Liver (tissue), 9 donors: ENCODE measurements around the gene CHRDL2. TPM values are rescaled to one million over a fixed set of nuclear protein-coding genes. Genes with fewer than 3 reads are reported as not detected.

Experiments
- DNase-seq: peaks from one replicate; pipeline ENCODE4 v3.0.0-alpha.2; 2017; ENCODE audit warnings: low spot score
- H3K27ac ChIP-seq, 2 donors: one replicate each; pipeline ENCODE4 v1.7.0; 2013; ENCODE audit warnings: inconsistent platforms in 2 of 2, low read length in 2 of 2, control low read depth in 1 of 2, low read depth in 1 of 2, mild to moderate bottlenecking in 1 of 2
- H3K27me3 ChIP-seq, 4 donors: one replicate each; pipeline versions ENCODE4 v1.6.1 to v1.7.0; 2013; ENCODE audit warnings: low read length in 3 of 4, inconsistent platforms in 1 of 4, mild to moderate bottlenecking in 1 of 4, moderate library complexity in 1 of 4; ENCODE audit not compliant: control insufficient read depth in 4 of 4, insufficient read depth in 4 of 4
- H3K36me3 ChIP-seq, 4 donors: one replicate each; pipeline versions ENCODE4 v1.6.1 to v1.7.0; 2013; ENCODE audit warnings: low read length in 3 of 4, mild to moderate bottlenecking in 3 of 4, low read depth in 1 of 4, moderate library complexity in 1 of 4; ENCODE audit not compliant: control insufficient read depth in 4 of 4, insufficient read depth in 3 of 4
- H3K4me1 ChIP-seq, 4 donors: one replicate each; pipeline versions ENCODE4 v1.6.1 to v1.7.0; 2013; ENCODE audit warnings: low read length in 3 of 4, mild to moderate bottlenecking in 3 of 4, moderate library complexity in 1 of 4; ENCODE audit not compliant: control insufficient read depth in 4 of 4, insufficient read depth in 4 of 4
- H3K4me3 ChIP-seq, 3 donors: one replicate each; pipeline versions ENCODE4 v1.6.1 to v1.7.0; 2013; ENCODE audit warnings: low read length in 3 of 3, control low read depth in 1 of 3, low read depth in 1 of 3, mild to moderate bottlenecking in 1 of 3
- H3K9ac ChIP-seq, 2 donors: one replicate each; pipeline ENCODE4 v1.7.0; 2013; ENCODE audit warnings: low read length in 2 of 2, mild to moderate bottlenecking in 2 of 2, moderate library complexity in 2 of 2, control low read depth in 1 of 2, low read depth in 1 of 2
- H3K9me3 ChIP-seq, 4 donors: one replicate each; pipeline versions ENCODE4 v1.6.1 to v1.7.0; 2013; ENCODE audit warnings: low read length in 3 of 4; ENCODE audit not compliant: control insufficient read depth in 4 of 4
- EGR1 ChIP-seq, 2 donors: IDR thresholded peaks; 2 replicates each; pipeline ENCODE4 v1.6.1; 2016 to 2018; ENCODE audit warnings: antibody characterized with exemption in 2 of 2, low read depth in 2 of 2
- FOXA1 ChIP-seq: IDR thresholded peaks from 2 replicates; pipeline ENCODE4 v1.6.1; 2016; ENCODE audit warnings: antibody characterized with exemption
- FOXA2 ChIP-seq: IDR thresholded peaks from 2 replicates; pipeline ENCODE4 v1.6.1; 2016; ENCODE audit warnings: antibody characterized with exemption
- GABPA ChIP-seq, 2 donors: IDR thresholded peaks in 1 of 2; conservative IDR thresholded peaks in 1 of 2; 2 replicates each; pipeline ENCODE4 v1.6.1; 2016; ENCODE audit warnings: antibody characterized with exemption in 2 of 2, mild to moderate bottlenecking in 1 of 2, moderate library complexity in 1 of 2
- HNF4A ChIP-seq, 2 donors: conservative IDR thresholded peaks; 2 replicates each; pipeline ENCODE4 v1.6.1; 2016; ENCODE audit warnings: antibody characterized with exemption in 2 of 2, mild to moderate bottlenecking in 2 of 2
- HNF4G ChIP-seq: IDR thresholded peaks from 2 replicates; pipeline ENCODE4 v1.6.1; 2016; ENCODE audit warnings: antibody characterized with exemption
- JUND ChIP-seq, 2 donors: IDR thresholded peaks; 2 replicates each; pipeline ENCODE4 v1.6.1; 2016; ENCODE audit warnings: antibody characterized with exemption in 2 of 2
- NR2F2 ChIP-seq: IDR thresholded peaks from 2 replicates; pipeline ENCODE4 v1.6.1; 2016; ENCODE audit warnings: antibody characterized with exemption
- RAD21 ChIP-seq, 2 donors: IDR thresholded peaks; 2 replicates each; pipeline ENCODE4 v1.6.1; 2016; ENCODE audit warnings: antibody characterized with exemption in 2 of 2, mild to moderate bottlenecking in 2 of 2
- REST ChIP-seq: IDR thresholded peaks from 2 replicates; pipeline ENCODE4 v1.6.1; 2016; ENCODE audit warnings: antibody characterized with exemption, mild to moderate bottlenecking
- RXRA ChIP-seq, 2 donors: IDR thresholded peaks; 2 replicates each; pipeline ENCODE4 v1.6.1; 2017 to 2018; ENCODE audit warnings: antibody characterized with exemption in 2 of 2, mild to moderate bottlenecking in 1 of 2
- SP1 ChIP-seq: IDR thresholded peaks from 2 replicates; pipeline ENCODE4 v1.6.1; 2018; ENCODE audit warnings: antibody characterized with exemption, mild to moderate bottlenecking
- TAF1 ChIP-seq: conservative IDR thresholded peaks from 2 replicates; pipeline ENCODE4 v1.6.1; 2016; ENCODE audit warnings: antibody characterized with exemption, mild to moderate bottlenecking
- YY1 ChIP-seq: IDR thresholded peaks from 2 replicates; pipeline ENCODE4 v1.6.1; 2016; ENCODE audit warnings: antibody characterized with exemption, mild to moderate bottlenecking
- ZBTB33 ChIP-seq: IDR thresholded peaks from 2 replicates; pipeline ENCODE4 v1.6.1; 2016; ENCODE audit warnings: antibody characterized with exemption
- WGBS: extraction: QIAGEN DNeasy Blood & Tissue Kit; methylation state at CpG from one replicate; pipeline ENCODE4 v1.1.7; 2013; 5-methylcytosine and 5-hydroxymethylcytosine counted together
- polyA plus RNA-seq, 2 donors: library from polyadenylated mRNA; stranded (reverse) in 1 of 2; unstranded in 1 of 2; fragments of 200-250 nt in 1 of 2; fragments of >200 nt in 1 of 2; fragmentation: Nextera tagmentation in 1 of 2; extraction: Ambion mirVana in 1 of 2; gene quantifications; one replicate each; pipeline versions ENCODE4 v1.2.1 to v1.2.3, GENCODE V29; 2013 to 2015
- total RNA-seq, 2 donors: library from RNA; depleted of rRNA; stranded (reverse); fragments of >200 nt; gene quantifications; one replicate each; pipeline ENCODE4 v1.2.3, GENCODE V29; 2014
- TF ChIP-seq, protein P1 (sequence below): fragments of 150-350 bp; IDR thresholded peaks from 2 replicates; pipeline ENCODE4 v1.5.1; 2017; ENCODE audit warnings: improper control_type of control experiment, low read depth, low read length; ENCODE audit not compliant: missing input control
- TF ChIP-seq, protein P2 (sequence below): IDR thresholded peaks from 2 replicates; pipeline ENCODE4 v1.6.1; 2016; ENCODE audit warnings: antibody characterized with exemption
- TF ChIP-seq, protein P3 (sequence below): IDR thresholded peaks from 2 replicates; pipeline ENCODE4 v1.6.1; 2016; ENCODE audit warnings: antibody characterized with exemption
- donor health status: healthy.
- donor health status: healthy.
- donor health status: healthy.
- donor health status: healthy.
- donor health status: healthy.

Gene CHRDL2
- total and polyA plus RNA-seq, 4 donors = 1.8 to 19.0 (median 15.8) TPM; not detected in 1

GRCh38 chr11:74680703-74681531 is 50.3 kb downstream of the CHRDL2 start:
- H3K9ac ChIP-seq = no peak overlapping the region
- peaks cover 7 to 20% (median 13%) of the 10 kb centered on the region in 4 donors for H3K4me1 ChIP-seq
- no peaks in the 10 kb centered on the region for H3K27me3 ChIP-seq
- no peaks in the 10 kb centered on the region for H3K9me3 ChIP-seq
- no peak for DNase-seq
- H3K4me3 ChIP-seq = no peak overlapping the region
- no peak for TF ChIP-seq FOXA1
- TF ChIP-seq, protein P1, sequence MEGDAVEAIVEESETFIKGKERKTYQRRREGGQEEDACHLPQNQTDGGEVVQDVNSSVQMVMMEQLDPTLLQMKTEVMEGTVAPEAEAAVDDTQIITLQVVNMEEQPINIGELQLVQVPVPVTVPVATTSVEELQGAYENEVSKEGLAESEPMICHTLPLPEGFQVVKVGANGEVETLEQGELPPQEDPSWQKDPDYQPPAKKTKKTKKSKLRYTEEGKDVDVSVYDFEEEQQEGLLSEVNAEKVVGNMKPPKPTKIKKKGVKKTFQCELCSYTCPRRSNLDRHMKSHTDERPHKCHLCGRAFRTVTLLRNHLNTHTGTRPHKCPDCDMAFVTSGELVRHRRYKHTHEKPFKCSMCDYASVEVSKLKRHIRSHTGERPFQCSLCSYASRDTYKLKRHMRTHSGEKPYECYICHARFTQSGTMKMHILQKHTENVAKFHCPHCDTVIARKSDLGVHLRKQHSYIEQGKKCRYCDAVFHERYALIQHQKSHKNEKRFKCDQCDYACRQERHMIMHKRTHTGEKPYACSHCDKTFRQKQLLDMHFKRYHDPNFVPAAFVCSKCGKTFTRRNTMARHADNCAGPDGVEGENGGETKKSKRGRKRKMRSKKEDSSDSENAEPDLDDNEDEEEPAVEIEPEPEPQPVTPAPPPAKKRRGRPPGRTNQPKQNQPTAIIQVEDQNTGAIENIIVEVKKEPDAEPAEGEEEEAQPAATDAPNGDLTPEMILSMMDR = no peak
- H3K27ac ChIP-seq = no peak overlapping the region
- WGBS = 93% methylated on average over 18 of the region's 18 CpGs
- H3K36me3 ChIP-seq = no peaks in the 10 kb centered on the region

- Histone ChIP-seq H3K27ac (no peak overlapping the region), H3K27me3 (no peaks in the 10 kb centered on the region), H3K9ac (no peak overlapping the region), H3K36me3 (no peaks in the 10 kb centered on the region), H3K4me3 (no peak overlapping the region), H3K9me3 (no peaks in the 10 kb centered on the region), H3K4me1 (peaks cover 7 to 20% (median 13%) of the 10 kb centered on the region in 4 donors)
- peak; percentile 20 for DNase-seq
- no peak for TF ChIP-seq SP1
- no peak for TF ChIP-seq YY1
- TF ChIP-seq FOXA1 = no peak
- no peak for TF ChIP-seq GABPA (IDR thresholded peaks at IDR 0.05 in 1 of 2, conservative IDR thresholded peaks at IDR 0.05 in 1 of 2)
- TF ChIP-seq FOXA2 = no peak
- TF ChIP-seq TAF1 = no peak
- TF ChIP-seq, protein P2, sequence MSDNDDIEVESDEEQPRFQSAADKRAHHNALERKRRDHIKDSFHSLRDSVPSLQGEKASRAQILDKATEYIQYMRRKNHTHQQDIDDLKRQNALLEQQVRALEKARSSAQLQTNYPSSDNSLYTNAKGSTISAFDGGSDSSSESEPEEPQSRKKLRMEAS = no peak
- TF ChIP-seq HNF4G = no peak
- TF ChIP-seq REST = no peak
- TF ChIP-seq NR2F2 = no peak
- TF ChIP-seq RXRA (IDR thresholded peaks at IDR 0.05) = no peak
- TF ChIP-seq, protein P3, sequence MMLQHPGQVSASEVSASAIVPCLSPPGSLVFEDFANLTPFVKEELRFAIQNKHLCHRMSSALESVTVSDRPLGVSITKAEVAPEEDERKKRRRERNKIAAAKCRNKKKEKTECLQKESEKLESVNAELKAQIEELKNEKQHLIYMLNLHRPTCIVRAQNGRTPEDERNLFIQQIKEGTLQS = no peak
- TF ChIP-seq RAD21 (IDR thresholded peaks at IDR 0.05) = no peak
- no peak for TF ChIP-seq ZBTB33
- no peak for TF ChIP-seq HNF4A (conservative IDR thresholded peaks at IDR 0.05)
- no peak for TF ChIP-seq JUND (IDR thresholded peaks at IDR 0.05)
- no peak for TF ChIP-seq EGR1 (IDR thresholded peaks at IDR 0.05; ENCODE audit: low read depth in 2 of 2)
- TF ChIP-seq, protein P1 = no peak
- WGBS = 96% methylated on average over 9 of the region's 9 CpGs
Observed at GRCh38 chr11:74680035-74680671, 51.1 kb downstream of the CHRDL2 start.
